ENCODE data around the gene SELENON.

- TF ChIP-seq EP300 (IDR thresholded peaks at IDR 0.05; ENCODE audit: borderline replicate concordance) (no peak), TAF1 (IDR thresholded peaks at IDR 0.05; ENCODE audit: low read depth) (no peak), FOXM1 (IDR thresholded peaks at IDR 0.05; ENCODE audit: borderline replicate concordance, low read depth) (no peak), USF1 (IDR thresholded peaks at IDR 0.05) (no peak), TEAD4 (IDR thresholded peaks at IDR 0.05) (no peak), RAD21 (IDR thresholded peaks at IDR 0.05; ENCODE audit: low read depth) (peak; percentile 92), CREB1 (IDR thresholded peaks at IDR 0.05; ENCODE audit: low read depth) (no peak), MAX (IDR thresholded peaks at IDR 0.05) (0 out of 2 replicates have a peak, but pooled peaks have one; percentile 29)
These were observed 10.6 kb downstream of the SELENON start for GRCh38 chr1:25810341-25811299.
